ENCODE measurements around the gene SSRP1. TPM values are rescaled to one million over a fixed set of nuclear protein-coding genes. Genes with fewer than 3 reads are reported as not detected.

Gene SSRP1
- total and polyA plus RNA-seq, 12 donors = 22.6 to 73.2 (median 35.4) TPM

GRCh38 chr11:57332694-57333440 is 2.8 kb downstream of the SSRP1 start:
- H3K9me3 ChIP-seq = no peaks in the 10 kb centered on the region
- DNase-seq (no peak), ATAC-seq (no peak)
- no peak for TF ChIP-seq CTCF (IDR thresholded peaks at IDR 0.05)
- 93 to 94% methylated on average over 11 of the region's 11 CpGs for WGBS, 2 donors
- no peak overlapping the region for H3K27ac ChIP-seq
- H3K36me3 ChIP-seq = peaks cover 4 to 67% (median 48%) of the 10 kb centered on the region in 9 donors
- H3K4me1 ChIP-seq = peaks cover 6 to 24% (median 16%) of the 10 kb centered on the region in 9 donors
- intact Hi-C loops (cut with DNase I) = no loop called here
- H3K4me3 ChIP-seq = no peak overlapping the region
- no peaks in the 10 kb centered on the region for H3K27me3 ChIP-seq

- Histone ChIP-seq H3K4me1 (peaks cover 6 to 28% (median 20%) of the 10 kb centered on the region in 9 donors), H3K9me3 (no peaks in the 10 kb centered on the region), H3K27me3 (no peaks in the 10 kb centered on the region), H3K36me3 (peaks cover 4 to 79% (median 59%) of the 10 kb centered on the region in 9 donors), H3K27ac (no peak overlapping the region), H3K4me3 (no peak overlapping the region)
- TF ChIP-seq CTCF (IDR thresholded peaks at IDR 0.05) = no peak
- ATAC-seq (no peak), DNase-seq (no peak)
- 95% methylated on average over 14 of the region's 14 CpGs for WGBS, 2 donors
- intact Hi-C loops (cut with DNase I) = no loop called here
These were observed 4.0 kb downstream of the SSRP1 start for GRCh38 chr11:57331720-57332119.

GRCh38 chr11:57330029-57330428 is 5.7 kb downstream of the SSRP1 start:
- WGBS, 2 donors = 94 to 97% methylated on average over 9 of the region's 9 CpGs
- no peaks in the 10 kb centered on the region for H3K9me3 ChIP-seq
- no peak for TF ChIP-seq CTCF (IDR thresholded peaks at IDR 0.05)
- H3K4me3 ChIP-seq = no peak overlapping the region
- no peaks in the 10 kb centered on the region for H3K27me3 ChIP-seq
- no peak for ATAC-seq
- intact Hi-C loops (cut with DNase I) = no loop called here
- DNase-seq = no peak
- H3K4me1 ChIP-seq = peaks cover 6 to 34% (median 27%) of the 10 kb centered on the region in 9 donors
- no peak overlapping the region for H3K27ac ChIP-seq
- peaks cover 4 to 87% (median 64%) of the 10 kb centered on the region in 9 donors for H3K36me3 ChIP-seq

- WGBS, 2 donors = 96 to 99% methylated on average over 5 of the region's 5 CpGs
- H3K27me3 ChIP-seq = no peaks in the 10 kb centered on the region
- no peak overlapping the region for H3K4me3 ChIP-seq
- TF ChIP-seq CTCF (IDR thresholded peaks at IDR 0.05) = no peak
- intact Hi-C loops (cut with DNase I) = no loop called here
- no peaks in the 10 kb centered on the region for H3K9me3 ChIP-seq
- peak overlapping the region in 1 of 10 donors; percentile 91 for H3K27ac ChIP-seq
- H3K36me3 ChIP-seq = peaks cover 4 to 69% (median 62%) of the 10 kb centered on the region in 9 donors
- no peak for ATAC-seq
- DNase-seq = no peak
- H3K4me1 ChIP-seq = peaks cover 6 to 36% (median 29%) of the 10 kb centered on the region in 9 donors
These were observed 8.0 kb downstream of the SSRP1 start for GRCh38 chr11:57327721-57328120.
